ENCODE data around the gene ABAT.

DNA sequence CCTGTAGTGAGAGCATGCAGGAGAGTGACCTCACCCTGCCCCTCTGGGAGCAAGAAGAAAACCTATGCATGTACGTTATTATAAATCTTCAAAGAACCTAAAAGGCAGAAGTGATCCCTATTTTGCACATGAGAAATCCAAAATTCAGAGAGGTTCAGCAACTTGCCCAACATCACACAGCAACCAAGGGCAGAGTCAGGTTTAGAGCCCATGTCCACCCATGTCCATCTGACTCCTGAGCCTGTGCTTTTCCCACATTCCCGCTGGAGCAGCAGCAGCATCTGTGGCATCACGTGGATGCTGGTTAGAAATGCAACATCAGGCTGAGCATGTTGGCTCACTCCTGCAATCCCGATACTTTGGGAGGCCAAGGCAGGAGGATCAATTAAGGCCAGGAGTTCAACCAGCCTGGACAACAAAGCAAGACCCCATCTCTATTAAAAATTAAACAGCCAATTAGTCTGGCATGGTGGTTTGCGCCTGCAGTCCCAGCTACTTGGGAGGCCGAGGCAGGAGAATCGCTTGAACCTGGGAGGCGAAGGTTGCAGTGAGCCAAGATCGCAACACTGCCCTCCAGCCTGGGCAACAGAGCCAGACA is 26.6 kb upstream of the ABAT start:
- TF ChIP-seq CTCF (IDR thresholded peaks at IDR 0.05 in 4 of 5, conservative IDR thresholded peaks at IDR 0.05 in 1 of 5) = no peak
- no peak for TF ChIP-seq POLR2A (IDR thresholded peaks at IDR 0.05)

All from gastrocnemius medialis (tissue), 4 donors.